GM21381 (cell line): ENCODE measurements around the gene NRTN.
"Not testable (repeated sequence)": the region's sequence is repeated elsewhere in the genome, so short reads cannot be mapped to it uniquely, and the experiment has no call there.

Experiments
- ATAC-seq: cut with Tn5 transposase; IDR thresholded peaks from one replicate; pipeline ENCODE4 v1.9.1; 2021; ENCODE audit warnings: mild to moderate bottlenecking, moderate library complexity; ENCODE audit not compliant: unreplicated experiment

NRTN gene

GRCh38 chr19:5864725-5865486, 60.0 kb downstream of the NRTN start:
- ATAC-seq: no peak

- ATAC-seq: no peak
These were observed 60.9 kb downstream of the NRTN start for GRCh38 chr19:5865772-5866171.

GRCh38 chr19:5867201-5868136, 62.6 kb downstream of the NRTN start:
- ATAC-seq: no peak

GRCh38 chr19:5870986-5871394, 66.1 kb downstream of the NRTN start:
- no peak for ATAC-seq

- no peak for ATAC-seq
These were observed 68.8 kb downstream of the NRTN start for GRCh38 chr19:5873617-5874199.

GRCh38 chr19:5874496-5874895, 69.6 kb downstream of the NRTN start:
- not testable (repeated sequence) for ATAC-seq

GRCh38 chr19:5877427-5877826, 72.6 kb downstream of the NRTN start:
- ATAC-seq: no peak

GRCh38 chr19:5877882-5878281, 73.0 kb downstream of the NRTN start:
- no peak for ATAC-seq
